H1 (cell line): ENCODE results near the gene SLC36A4. TPM values are rescaled to one million over a fixed set of nuclear protein-coding genes. Genes with fewer than 3 reads are reported as not detected.

ENCODE experiments used
- BCL11A ChIP-seq, 2 experiments: IDR thresholded peaks; one replicate each; pipeline ENCODE4 v1.6.1; 2011; ENCODE audit warnings: low read depth in 2 of 2, low read length in 2 of 2, mild to moderate bottlenecking in 2 of 2
- CREB1 ChIP-seq: IDR thresholded peaks from 2 replicates; pipeline ENCODE4 v1.6.1; 2012; ENCODE audit warnings: inconsistent platforms
- EP300 ChIP-seq, 2 experiments: IDR thresholded peaks; 1 replicate in 1 of 2; 2 replicates in 1 of 2; pipeline ENCODE4 v1.6.1; 2011 to 2012; ENCODE audit warnings: low read depth in 2 of 2, low read length in 2 of 2, mild to moderate bottlenecking in 2 of 2, borderline replicate concordance in 1 of 2, inconsistent platforms in 1 of 2, moderate library complexity in 1 of 2
- KDM5A ChIP-seq: fragments of 200-600 bp; IDR thresholded peaks from 2 replicates; pipeline ENCODE4 v1.7.1; 2012; ENCODE audit warnings: mild to moderate bottlenecking, low read length, inconsistent platforms, mixed read lengths
- RNF2 ChIP-seq: fragments of 200-900, 300-1000 bp; sonication (generic); IDR thresholded peaks from 2 replicates; pipeline ENCODE4 v1.7.1; 2016; ENCODE audit warnings: borderline replicate concordance, low read depth, mild to moderate bottlenecking, antibody characterized with exemption, low read length; ENCODE audit not compliant: poor library complexity, severe bottlenecking; ENCODE audit errors: missing control alignments
- SRF ChIP-seq: IDR thresholded peaks from 2 replicates; pipeline ENCODE4 v1.6.1; 2011; ENCODE audit warnings: mild to moderate bottlenecking, low read depth, low read length, moderate library complexity
- TAF1 ChIP-seq: IDR thresholded peaks from 2 replicates; pipeline ENCODE4 v1.6.1; 2011; ENCODE audit warnings: mild to moderate bottlenecking, low read depth, low read length
- polyA plus RNA-seq, 7 experiments: library from polyadenylated mRNA; depleted of rRNA in 3 of 7; stranded (reverse) in 5 of 7; unstranded in 2 of 7; fragments of >200 nt in 5 of 7; fragments of 200-250 nt in 2 of 7; gene quantifications; 1 replicate in 5 of 7; 2 replicates in 1 of 7; 4 replicates in 1 of 7; pipeline versions ENCODE4 v1.2.1 to v1.2.3, GENCODE V29; 2011 to 2013; ENCODE audit warnings: missing spikeins in 2 of 7, mixed read lengths in 2 of 7
- total RNA-seq: library from RNA; stranded (reverse); fragmentation: NEBNext Ultra II Directional; extraction: Animal tissue kit (Norgen Biotek cat#: 25700); gene quantifications from 2 replicates; pipeline ENCODE4 v1.2.1, GENCODE V29; 2021
- TF ChIP-seq, protein P1 (sequence below): fragments of 300-600 bp; sonication (generic); IDR thresholded peaks from 2 replicates; pipeline ENCODE4 v1.7.1; 2012; ENCODE audit warnings: low read length, moderate library complexity, mild to moderate bottlenecking, inconsistent platforms; ENCODE audit not compliant: insufficient replicate concordance

Gene SLC36A4
- total and polyA plus RNA-seq, 2 of the 8 experiments (the other 6 are each of a cell fraction or from before 2014, with no cell fraction given): 10.2 to 22.7 TPM

DNA sequence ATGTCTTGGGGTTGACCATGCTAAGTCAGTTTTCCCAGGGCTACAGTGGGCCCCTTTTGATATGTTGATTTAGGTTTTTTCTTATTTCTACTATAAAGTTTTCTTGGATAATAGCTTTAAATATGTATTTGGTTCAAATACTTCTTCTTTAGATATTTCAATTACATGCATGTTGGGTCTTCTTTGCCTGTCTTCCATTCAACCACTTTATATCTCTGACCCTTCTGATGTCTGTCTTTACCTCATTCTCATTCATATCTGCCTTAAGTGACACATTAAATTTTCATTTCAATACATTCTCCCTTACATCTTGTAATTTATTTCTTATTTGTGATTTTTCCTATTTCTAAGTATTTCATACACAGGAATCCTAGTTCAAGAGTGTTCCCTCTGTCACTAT, 10.5 kb downstream of the SLC36A4 start (continued):
- TF ChIP-seq, protein P1, sequence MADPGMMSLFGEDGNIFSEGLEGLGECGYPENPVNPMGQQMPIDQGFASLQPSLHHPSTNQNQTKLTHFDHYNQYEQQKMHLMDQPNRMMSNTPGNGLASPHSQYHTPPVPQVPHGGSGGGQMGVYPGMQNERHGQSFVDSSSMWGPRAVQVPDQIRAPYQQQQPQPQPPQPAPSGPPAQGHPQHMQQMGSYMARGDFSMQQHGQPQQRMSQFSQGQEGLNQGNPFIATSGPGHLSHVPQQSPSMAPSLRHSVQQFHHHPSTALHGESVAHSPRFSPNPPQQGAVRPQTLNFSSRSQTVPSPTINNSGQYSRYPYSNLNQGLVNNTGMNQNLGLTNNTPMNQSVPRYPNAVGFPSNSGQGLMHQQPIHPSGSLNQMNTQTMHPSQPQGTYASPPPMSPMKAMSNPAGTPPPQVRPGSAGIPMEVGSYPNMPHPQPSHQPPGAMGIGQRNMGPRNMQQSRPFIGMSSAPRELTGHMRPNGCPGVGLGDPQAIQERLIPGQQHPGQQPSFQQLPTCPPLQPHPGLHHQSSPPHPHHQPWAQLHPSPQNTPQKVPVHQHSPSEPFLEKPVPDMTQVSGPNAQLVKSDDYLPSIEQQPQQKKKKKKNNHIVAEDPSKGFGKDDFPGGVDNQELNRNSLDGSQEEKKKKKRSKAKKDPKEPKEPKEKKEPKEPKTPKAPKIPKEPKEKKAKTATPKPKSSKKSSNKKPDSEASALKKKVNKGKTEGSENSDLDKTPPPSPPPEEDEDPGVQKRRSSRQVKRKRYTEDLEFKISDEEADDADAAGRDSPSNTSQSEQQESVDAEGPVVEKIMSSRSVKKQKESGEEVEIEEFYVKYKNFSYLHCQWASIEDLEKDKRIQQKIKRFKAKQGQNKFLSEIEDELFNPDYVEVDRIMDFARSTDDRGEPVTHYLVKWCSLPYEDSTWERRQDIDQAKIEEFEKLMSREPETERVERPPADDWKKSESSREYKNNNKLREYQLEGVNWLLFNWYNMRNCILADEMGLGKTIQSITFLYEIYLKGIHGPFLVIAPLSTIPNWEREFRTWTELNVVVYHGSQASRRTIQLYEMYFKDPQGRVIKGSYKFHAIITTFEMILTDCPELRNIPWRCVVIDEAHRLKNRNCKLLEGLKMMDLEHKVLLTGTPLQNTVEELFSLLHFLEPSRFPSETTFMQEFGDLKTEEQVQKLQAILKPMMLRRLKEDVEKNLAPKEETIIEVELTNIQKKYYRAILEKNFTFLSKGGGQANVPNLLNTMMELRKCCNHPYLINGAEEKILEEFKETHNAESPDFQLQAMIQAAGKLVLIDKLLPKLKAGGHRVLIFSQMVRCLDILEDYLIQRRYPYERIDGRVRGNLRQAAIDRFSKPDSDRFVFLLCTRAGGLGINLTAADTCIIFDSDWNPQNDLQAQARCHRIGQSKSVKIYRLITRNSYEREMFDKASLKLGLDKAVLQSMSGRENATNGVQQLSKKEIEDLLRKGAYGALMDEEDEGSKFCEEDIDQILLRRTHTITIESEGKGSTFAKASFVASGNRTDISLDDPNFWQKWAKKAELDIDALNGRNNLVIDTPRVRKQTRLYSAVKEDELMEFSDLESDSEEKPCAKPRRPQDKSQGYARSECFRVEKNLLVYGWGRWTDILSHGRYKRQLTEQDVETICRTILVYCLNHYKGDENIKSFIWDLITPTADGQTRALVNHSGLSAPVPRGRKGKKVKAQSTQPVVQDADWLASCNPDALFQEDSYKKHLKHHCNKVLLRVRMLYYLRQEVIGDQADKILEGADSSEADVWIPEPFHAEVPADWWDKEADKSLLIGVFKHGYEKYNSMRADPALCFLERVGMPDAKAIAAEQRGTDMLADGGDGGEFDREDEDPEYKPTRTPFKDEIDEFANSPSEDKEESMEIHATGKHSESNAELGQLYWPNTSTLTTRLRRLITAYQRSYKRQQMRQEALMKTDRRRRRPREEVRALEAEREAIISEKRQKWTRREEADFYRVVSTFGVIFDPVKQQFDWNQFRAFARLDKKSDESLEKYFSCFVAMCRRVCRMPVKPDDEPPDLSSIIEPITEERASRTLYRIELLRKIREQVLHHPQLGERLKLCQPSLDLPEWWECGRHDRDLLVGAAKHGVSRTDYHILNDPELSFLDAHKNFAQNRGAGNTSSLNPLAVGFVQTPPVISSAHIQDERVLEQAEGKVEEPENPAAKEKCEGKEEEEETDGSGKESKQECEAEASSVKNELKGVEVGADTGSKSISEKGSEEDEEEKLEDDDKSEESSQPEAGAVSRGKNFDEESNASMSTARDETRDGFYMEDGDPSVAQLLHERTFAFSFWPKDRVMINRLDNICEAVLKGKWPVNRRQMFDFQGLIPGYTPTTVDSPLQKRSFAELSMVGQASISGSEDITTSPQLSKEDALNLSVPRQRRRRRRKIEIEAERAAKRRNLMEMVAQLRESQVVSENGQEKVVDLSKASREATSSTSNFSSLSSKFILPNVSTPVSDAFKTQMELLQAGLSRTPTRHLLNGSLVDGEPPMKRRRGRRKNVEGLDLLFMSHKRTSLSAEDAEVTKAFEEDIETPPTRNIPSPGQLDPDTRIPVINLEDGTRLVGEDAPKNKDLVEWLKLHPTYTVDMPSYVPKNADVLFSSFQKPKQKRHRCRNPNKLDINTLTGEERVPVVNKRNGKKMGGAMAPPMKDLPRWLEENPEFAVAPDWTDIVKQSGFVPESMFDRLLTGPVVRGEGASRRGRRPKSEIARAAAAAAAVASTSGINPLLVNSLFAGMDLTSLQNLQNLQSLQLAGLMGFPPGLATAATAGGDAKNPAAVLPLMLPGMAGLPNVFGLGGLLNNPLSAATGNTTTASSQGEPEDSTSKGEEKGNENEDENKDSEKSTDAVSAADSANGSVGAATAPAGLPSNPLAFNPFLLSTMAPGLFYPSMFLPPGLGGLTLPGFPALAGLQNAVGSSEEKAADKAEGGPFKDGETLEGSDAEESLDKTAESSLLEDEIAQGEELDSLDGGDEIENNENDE: no peak
- no peak for TF ChIP-seq EP300 (IDR thresholded peaks at IDR 0.05; ENCODE audit: borderline replicate concordance in 1 of 2, low read depth in 2 of 2, low read length in 2 of 2)
- no peak for TF ChIP-seq SRF
- no peak for TF ChIP-seq TAF1
- TF ChIP-seq KDM5A: no peak
- no peak for TF ChIP-seq CREB1
- no peak for TF ChIP-seq BCL11A (IDR thresholded peaks at IDR 0.05; ENCODE audit: low read depth in 2 of 2, low read length in 2 of 2)
- TF ChIP-seq RNF2: no peak
